Astrocyte of the cerebellum (primary cell): ENCODE data around the gene FGF1.

ENCODE experiments used
- DNase-seq: peaks from one replicate; pipeline ENCODE4 v3.0.0-alpha.2; 2011; ENCODE audit warnings: low read depth
- H3K4me3 ChIP-seq: 2 replicates; pipeline ENCODE4 v1.5.1; 2011; ENCODE audit warnings: mild to moderate bottlenecking, low read depth, low read length, moderate library complexity
- CTCF ChIP-seq: IDR thresholded peaks from 2 replicates; pipeline ENCODE4 v1.5.1; 2012; ENCODE audit warnings: low read length, low read depth, moderate library complexity, mild to moderate bottlenecking; ENCODE audit errors: missing control alignments
- in situ Hi-C: cut with HindIII; loops from 2 replicates; pipeline ENCODE4 v1.10.0; 2017; ENCODE audit warnings: low sequenced_read_pairs

Gene FGF1

GRCh38 chr5:142722146-142722545 is 36.3 kb upstream of the FGF1 start:
- no peak overlapping the region for H3K4me3 ChIP-seq
- in situ Hi-C loops: loop anchor here (5.0 kb wide), 1 partner anchor 150 kb away; no protein-coding TSS in a partner anchor
- peak; percentile 47 for DNase-seq
- TF ChIP-seq CTCF: no peak

- no peak for TF ChIP-seq CTCF
- no peak overlapping the region for H3K4me3 ChIP-seq
- in situ Hi-C loops: loop anchor here (5.0 kb wide), 1 partner anchor 152 kb away; no protein-coding TSS in a partner anchor
- DNase-seq: no peak
Observed at GRCh38 chr5:142720641-142721271, 34.9 kb upstream of the FGF1 start.

DNA sequence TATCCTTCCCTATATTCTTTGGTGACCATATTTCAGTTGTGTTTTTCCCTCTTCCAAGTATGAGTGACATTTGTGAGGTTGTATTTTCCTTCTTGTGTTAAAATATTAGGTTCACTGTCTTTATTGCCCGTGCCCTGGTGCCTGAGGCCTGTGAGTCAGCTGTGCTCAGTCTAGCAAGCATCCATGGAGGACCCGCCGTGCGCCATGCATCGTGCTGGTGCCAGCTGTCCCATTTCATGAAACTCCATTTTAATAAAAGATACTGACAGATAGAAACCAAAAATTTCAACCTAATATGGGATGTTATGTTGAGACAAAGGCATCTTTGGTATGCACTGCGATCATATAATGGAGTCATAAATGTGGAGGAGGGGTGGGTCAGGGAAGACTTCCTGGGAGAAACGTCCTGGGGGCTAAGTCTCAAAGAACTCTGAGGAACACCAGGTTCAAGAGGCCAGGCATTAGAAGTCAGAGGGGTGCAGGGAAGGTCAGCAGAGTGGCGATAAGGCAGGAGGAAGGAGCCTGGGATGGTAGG is 34.0 kb upstream of the FGF1 start:
- no peak overlapping the region for H3K4me3 ChIP-seq
- in situ Hi-C loops: loop anchor here (5.0 kb wide), 1 partner anchor 152 kb away; no protein-coding TSS in a partner anchor
- TF ChIP-seq CTCF: no peak
- no peak for DNase-seq

DNA sequence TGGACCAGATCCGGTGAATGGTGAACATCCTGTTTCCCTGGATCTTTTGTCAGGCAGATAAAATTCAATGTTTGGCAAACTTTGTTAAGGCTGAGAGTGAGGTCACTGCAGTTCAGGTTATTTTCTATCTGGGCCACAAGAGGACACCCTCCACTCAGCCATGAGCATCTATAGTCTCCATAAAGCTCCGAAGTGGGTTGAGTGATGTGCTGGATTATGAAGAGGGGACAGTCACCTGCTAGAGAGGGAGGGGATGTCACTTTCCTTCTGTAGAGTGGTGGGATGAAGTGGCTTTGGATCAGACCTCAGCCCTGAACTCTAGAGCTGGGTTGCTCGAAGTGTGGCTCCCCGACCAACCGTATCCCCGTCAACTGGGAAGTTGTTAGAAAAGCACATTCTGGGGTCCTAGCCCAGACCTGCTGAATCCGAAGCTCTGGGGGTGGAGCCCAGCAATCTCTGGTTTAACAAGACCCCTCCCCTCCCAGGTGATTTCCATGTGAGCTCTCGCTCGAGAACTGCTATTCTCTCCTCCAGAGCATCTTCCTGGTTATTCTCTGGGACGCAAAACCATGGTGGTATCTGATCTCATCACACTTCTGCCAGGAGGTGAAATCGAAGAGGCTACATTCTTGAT is 31.8 kb upstream of the FGF1 start:
- in situ Hi-C loops: no loop called here
- peak; percentile 77 for TF ChIP-seq CTCF
- DNase-seq: no peak
- no peak overlapping the region for H3K4me3 ChIP-seq

GRCh38 chr5:142716963-142717362 is 31.1 kb upstream of the FGF1 start:
- H3K4me3 ChIP-seq: no peak overlapping the region
- peak; percentile 29 for DNase-seq
- in situ Hi-C loops: no loop called here
- TF ChIP-seq CTCF: peak; percentile 81

GRCh38 chr5:142715291-142715690 is 29.4 kb upstream of the FGF1 start:
- H3K4me3 ChIP-seq: no peak overlapping the region
- TF ChIP-seq CTCF: no peak
- no peak for DNase-seq
- in situ Hi-C loops: no loop called here
